ENCODE results near the gene UNC5C. TPM values are rescaled to one million over a fixed set of nuclear protein-coding genes. Genes with fewer than 3 reads are reported as not detected.

The UNC5C gene
- total and polyA plus RNA-seq, 2 of the 4 experiments (the other 2 are of a cell fraction), result under 0.01 TPM

DNA sequence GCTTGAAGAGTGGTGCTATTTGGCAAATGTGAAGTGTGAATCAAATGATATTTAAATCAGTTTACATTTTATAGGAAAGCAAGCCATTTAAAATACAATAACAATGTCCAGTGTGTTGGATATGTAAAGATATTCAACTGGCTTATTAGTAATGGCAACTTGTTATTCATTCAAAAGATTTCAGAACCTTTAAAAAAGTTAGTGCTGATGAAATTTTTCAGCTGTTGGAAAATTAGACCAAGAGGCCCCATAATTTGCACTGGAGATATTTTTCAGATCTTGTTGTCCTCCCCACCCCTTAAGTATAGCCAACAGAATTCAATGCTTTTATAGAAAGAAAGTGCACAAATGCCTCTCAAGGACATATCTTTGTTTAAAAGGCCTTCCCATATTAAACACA is 54.6 kb downstream of the UNC5C start:
- CTCF ChIA-PET, result interaction anchor here (0.5 kb wide), 1 partner anchor 54 kb away, joined by 3 read pairs; the partner anchor contains the start of gene UNC5C

More for the DNA sequence above, 54.6 kb downstream of the UNC5C start:
- Histone ChIP-seq H3K18ac (ENCODE audit: low read depth, low read length) (no peak overlapping the region), H3K4me3 (ENCODE audit: insufficient read depth, low read depth, low read length) (no peak overlapping the region), H3K56ac (ENCODE audit: extremely low read depth, insufficient read depth, low read length) (no peak overlapping the region), H2AFZ (replicated peaks; ENCODE audit: low read length, poor library complexity) (no peak overlapping the region), H3K14ac (replicated peaks; ENCODE audit: low read depth, low read length) (no peak overlapping the region), H2BK20ac (ENCODE audit: low read depth, low read length) (no peak overlapping the region), H4K8ac (ENCODE audit: low read depth in 2 of 2, low read length in 2 of 2) (no peak overlapping the region), H3K36me3 (ENCODE audit: control insufficient read depth, insufficient read depth, low read length) (no peaks in the 10 kb centered on the region), H3K4me1 (ENCODE audit: control insufficient read depth, insufficient read depth, low read length) (no peaks in the 10 kb centered on the region), H3K27me3 (ENCODE audit: control insufficient read depth, insufficient read depth, low read length) (no peaks in the 10 kb centered on the region), H4K20me1 (ENCODE audit: insufficient read depth, low read length) (no peaks in the 10 kb centered on the region), H2AK9ac (replicated peaks; ENCODE audit: low read depth, low read length, poor library complexity) (no peak overlapping the region), H4K91ac (ENCODE audit: insufficient read depth, low read depth, low read length) (no peak overlapping the region), H2AK5ac (ENCODE audit: low read depth, low read length) (no peak overlapping the region), H3K4ac (ENCODE audit: low read depth, low read length) (no peak overlapping the region), H4K5ac (ENCODE audit: low read depth, low read length) (no peak overlapping the region), H3K9me1 (ENCODE audit: insufficient read depth, low read length) (no peaks in the 10 kb centered on the region), H2BK15ac (ENCODE audit: low read depth, low read length) (no peak overlapping the region), H3K79me1 (ENCODE audit: low read depth in 1 of 2, low read length in 2 of 2) (no peaks in the 10 kb centered on the region), H3K23ac (ENCODE audit: low read depth, low read length) (no peak overlapping the region), H2BK120ac (ENCODE audit: low read depth, low read length) (no peak overlapping the region), H3K4me2 (ENCODE audit: low read depth, low read length) (no peak overlapping the region), H3K27ac (ENCODE audit: insufficient read depth, low read length) (no peak overlapping the region), H3K9ac (ENCODE audit: low read depth, low read length) (no peak overlapping the region), H3K9me3 (ENCODE audit: control insufficient read depth, insufficient read depth, low read length) (no peaks in the 10 kb centered on the region), H2BK5ac (ENCODE audit: low read depth, low read length, poor library complexity, severe bottlenecking) (no peak overlapping the region)
- dilution Hi-C loops (cut with HindIII; ENCODE audit: low sequenced_read_pairs, unreplicated experiment), result no loop called here
- in situ Hi-C loops (cut with MboI; ENCODE audit: low sequenced_read_pairs), result no loop called here
- DNase-seq, result no peak
- POLR2A ChIA-PET (ENCODE audit: unreplicated experiment), result no interaction called here
- no peak for TF ChIP-seq SMC3 (IDR thresholded peaks at IDR 0.05; ENCODE audit: low read depth, low read length)
- TF ChIP-seq, protein P1, sequence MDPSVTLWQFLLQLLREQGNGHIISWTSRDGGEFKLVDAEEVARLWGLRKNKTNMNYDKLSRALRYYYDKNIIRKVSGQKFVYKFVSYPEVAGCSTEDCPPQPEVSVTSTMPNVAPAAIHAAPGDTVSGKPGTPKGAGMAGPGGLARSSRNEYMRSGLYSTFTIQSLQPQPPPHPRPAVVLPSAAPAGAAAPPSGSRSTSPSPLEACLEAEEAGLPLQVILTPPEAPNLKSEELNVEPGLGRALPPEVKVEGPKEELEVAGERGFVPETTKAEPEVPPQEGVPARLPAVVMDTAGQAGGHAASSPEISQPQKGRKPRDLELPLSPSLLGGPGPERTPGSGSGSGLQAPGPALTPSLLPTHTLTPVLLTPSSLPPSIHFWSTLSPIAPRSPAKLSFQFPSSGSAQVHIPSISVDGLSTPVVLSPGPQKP (IDR thresholded peaks at IDR 0.05; ENCODE audit: borderline replicate concordance, low read depth, low read length), result no peak
- intact Hi-C loops (cut with micrococcal nuclease), result no loop called here
- no peak for ATAC-seq (ENCODE audit: low read depth)
- BruUV-seq (replicated peaks), result no TSS peak
